ENCODE results near the gene B4GALNT2.

B4GALNT2 gene

DNA sequence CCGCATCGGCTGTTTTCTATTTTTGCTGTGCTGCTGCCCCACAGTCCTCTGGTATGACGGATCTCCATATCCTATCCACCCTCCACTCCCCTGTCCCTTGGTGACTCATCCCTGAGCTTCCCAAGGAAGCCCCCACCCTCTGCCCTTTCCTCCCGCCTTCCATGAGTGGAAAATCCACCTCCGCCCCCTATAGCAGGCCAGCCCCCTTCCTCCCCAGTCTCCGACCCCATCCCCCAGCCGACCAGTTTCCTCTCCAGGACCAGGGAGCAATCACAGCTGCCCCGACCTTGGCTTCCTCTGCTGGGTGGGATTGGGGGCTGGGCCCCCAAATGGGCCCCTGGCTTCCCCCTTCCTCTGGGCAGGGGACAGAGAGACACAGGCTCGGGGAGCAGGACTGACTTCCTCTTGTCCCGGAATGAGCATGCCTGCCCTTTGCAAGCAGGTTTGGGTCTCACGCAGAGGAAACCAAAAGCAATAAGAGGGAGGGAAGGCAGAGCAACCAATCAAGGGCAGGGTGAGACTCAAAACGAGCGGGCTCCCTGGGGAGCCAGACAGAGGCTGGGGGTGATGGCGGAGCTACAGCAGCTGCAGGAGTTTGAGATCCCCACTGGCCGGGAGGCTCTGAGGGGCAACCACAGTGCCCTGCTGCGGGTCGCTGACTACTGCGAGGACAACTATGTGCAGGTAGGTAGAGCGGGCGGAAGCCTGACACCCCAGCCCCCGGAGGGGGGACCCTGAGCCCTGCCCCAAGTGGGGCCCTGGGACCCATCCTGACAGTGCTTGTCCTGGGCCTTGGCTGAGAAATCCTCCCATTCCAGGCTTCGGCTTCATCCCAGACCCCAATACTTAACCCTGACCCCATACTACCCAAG lies 77.8 kb downstream of the B4GALNT2 start, which contains the start of the genes ABI3 and GNGT2:
Gene ABI3 (plus strand): TSS at position 550 of the 872 bp plus-strand sequence. CDS start 18 bp downstream, at position 568.
Gene GNGT2 (minus strand): TSS at position 417 of the 872 bp plus-strand sequence. CDS start 3,152 bp downstream, outside the sequence.
- peak; percentile 32 to 39 for DNase-seq (ENCODE audit: low read depth in 2 of 2)

DNA sequence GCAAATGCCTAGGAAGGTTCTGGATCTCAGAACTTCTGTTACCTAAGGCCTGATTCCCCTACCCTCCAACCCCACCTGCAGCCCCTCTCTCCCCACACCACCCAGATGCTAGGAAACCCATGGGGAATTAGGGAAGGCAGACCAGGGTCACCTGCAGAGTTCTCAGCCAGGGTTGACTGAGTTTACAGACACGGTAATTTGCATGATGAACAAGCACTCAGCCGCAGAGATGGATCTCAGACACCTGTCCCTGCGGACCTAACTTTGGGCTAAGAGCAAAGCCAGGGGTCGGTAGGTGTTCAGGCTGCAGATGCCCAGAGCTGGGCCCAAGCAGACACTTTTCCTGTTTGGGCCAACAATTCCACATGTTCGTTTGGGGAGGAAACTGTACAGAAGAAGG lies 80.8 kb downstream of the B4GALNT2 start:
- no peak for DNase-seq (ENCODE audit: low read depth in 2 of 2)

DNA sequence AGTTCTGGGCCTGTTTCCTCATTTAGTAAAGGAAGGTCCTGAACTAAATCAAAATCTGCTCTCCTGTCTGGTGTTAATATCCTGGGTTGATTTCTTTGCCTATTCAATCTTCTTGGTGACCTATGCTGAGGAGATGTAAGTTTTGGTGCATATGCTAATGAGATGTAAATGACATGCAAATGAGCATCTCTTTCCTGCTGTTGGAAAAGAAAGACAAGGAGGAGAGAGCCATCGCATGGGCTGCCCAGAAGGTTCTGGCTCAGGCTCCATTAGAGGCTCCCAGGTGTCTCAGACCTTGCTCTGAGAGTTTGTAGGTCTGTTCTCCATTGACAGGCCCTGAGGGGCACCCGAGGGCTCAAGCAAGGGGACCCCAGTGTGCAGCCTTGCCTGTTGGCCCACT lies 81.3 kb downstream of the B4GALNT2 start:
- no peak for DNase-seq (ENCODE audit: low read depth in 2 of 2)

DNA sequence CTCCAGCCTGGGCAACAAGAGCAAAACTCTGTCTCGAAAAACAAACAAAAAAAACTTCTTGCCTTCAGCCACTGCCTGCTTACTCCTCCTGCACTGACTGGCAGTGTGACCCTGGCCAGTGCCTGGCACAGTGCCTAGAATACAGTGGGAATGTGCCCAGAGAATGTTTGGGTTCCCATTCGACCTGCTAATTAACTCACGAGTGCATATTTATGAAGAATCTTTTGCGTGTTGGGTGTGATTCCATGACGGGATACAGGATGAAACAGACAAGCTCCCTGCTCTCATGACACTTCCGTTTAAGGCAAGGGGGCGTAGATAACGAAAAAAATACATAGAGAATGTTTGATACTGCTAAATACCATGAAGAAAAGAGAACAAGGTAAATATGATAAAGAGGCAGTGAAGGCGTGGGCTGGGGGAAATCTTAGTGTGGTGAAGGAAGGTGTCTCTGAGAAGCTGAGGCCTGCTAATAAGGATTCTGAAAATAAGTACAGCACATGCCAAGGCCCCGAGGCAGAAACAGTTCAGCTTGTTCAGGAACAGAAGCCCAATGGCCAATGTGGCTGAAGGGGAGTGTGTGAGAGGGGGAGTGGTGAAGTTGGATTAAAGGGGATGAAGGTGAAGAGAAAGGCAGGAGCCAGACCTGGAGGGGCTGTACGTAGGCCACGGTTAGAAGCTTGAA lies 82.2 kb downstream of the B4GALNT2 start:
- no peak for DNase-seq (ENCODE audit: low read depth in 2 of 2)

DNA sequence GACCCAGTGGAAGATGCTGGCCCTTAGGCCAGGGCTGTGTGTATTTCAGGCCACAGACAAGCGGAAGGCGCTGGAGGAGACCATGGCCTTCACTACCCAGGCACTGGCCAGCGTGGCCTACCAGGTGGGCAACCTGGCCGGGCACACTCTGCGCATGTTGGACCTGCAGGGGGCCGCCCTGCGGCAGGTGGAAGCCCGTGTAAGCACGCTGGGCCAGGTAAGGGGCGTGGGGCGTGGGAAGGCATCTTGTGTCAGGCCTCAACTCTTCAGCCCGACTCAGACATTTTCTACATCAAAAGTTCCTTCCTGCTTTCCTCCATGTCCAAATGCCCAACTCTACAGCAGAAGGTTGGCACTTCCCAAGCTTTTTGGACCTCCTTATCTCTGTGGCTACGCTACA lies 83.9 kb downstream of the B4GALNT2 start:
- no peak for DNase-seq (ENCODE audit: low read depth in 2 of 2)

DNA sequence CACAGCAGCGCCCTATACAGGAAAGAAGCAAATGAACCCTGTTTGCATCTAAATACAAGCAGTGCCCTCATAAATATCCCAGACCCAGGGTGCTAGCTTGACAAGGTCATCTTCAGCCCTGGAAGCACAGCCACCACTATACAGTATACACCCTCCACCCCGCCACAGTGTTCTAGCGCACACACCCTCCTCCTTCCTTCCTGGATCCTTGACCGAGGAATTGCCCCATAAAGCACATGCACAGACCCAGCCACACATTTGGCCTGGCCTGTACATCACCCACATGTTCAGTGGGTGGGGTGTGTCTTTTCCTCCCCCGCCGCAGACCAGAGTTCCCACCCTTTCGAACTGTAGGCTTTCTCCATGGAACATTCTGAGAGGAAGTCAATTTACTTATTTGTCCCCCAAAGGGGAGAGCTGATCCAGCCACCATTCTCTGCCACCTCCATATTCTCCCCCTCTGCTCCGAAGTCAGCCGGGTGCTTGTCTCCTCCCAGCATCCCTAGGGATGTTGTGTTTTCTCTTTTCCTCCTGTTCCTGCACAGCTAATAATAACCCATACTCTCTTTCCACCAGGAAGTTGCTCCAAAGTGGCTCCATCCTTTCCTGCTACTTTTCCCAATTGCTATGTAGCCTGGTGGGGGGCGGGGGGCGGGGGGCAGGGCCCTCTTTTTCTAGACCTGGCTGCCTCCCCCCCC lies 84.5 kb downstream of the B4GALNT2 start:
- no peak for DNase-seq (ENCODE audit: low read depth in 2 of 2)

DNA sequence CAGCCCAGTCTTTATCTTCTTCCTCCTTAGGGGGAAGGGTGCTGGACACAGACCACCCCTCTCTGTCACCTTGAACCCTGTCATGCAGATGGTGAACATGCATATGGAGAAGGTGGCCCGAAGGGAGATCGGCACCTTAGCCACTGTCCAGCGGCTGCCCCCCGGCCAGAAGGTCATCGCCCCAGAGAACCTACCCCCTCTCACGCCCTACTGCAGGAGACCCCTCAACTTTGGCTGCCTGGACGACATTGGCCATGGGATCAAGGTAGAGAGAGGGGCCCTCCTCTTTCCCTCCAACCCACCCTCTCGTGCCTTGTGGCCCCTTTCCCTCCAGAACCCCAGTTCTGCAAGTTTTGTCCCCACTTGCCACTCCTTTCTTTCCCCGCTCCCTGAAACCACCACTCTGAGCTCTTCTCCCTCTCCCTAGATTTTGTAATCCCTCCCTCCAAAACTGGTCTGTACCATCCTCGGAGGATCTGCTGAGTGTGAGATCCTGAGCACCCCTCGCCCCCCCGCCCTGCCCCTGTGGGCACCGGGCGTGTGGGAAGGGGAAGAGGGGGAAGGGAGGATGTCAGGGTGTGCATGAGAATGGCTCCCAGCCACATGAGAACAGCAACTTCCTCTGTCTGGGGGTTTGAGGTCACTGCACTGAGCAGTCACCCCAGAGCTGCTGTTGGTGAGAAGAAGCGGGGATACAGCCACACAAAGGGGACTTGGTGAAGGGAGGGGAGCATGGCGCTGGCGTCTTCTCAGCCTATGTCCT lies 85.3 kb downstream of the B4GALNT2 start:
- no peak for DNase-seq (ENCODE audit: low read depth in 2 of 2)

DNA sequence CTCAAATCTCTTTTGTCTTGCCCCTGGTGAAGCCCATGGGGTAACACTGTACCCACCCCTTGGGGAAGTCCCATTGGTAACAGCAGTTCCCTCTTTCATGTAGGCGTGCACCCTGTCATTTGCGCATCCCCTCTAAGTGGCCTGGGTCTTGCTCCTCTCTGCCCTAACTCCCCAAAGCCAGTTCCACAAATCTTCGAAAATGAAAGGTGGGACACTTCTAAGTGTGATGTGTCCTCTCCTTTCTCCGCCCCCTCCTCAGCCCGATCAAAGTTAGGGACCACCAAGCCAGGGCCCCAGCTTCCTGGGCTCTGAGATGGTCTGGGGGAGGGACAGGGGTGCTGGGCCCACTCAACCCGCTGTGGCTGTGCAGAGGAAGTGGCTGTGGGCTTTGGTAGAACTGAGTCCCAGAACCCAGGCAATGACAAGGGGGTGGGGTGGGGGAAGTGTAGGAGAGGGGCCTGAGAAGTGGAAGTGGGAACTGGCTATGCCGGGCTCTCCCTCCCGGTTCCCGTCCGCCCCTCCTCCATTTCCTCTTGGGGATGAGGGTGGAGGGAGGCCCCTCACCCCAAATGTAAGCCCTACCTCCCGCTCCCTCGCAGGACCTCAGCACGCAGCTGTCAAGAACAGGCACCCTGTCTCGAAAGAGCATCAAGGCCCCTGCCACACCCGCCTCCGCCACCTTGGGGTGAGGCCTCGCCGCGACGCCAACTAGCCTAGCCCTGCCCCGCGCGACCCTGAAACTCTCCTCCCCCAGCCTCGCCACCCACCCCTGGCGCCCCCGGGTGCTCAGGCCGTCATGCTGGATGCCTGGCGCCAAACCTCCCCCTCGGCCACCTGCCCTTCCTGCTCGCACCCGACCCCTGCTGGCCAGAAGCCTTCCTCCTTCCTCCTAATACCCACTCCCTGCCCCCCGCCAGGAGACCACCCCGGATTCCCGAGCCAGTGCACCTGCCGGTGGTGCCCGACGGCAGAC lies 86.7 kb downstream of the B4GALNT2 start:
- no peak for DNase-seq (ENCODE audit: low read depth in 2 of 2)

DNA sequence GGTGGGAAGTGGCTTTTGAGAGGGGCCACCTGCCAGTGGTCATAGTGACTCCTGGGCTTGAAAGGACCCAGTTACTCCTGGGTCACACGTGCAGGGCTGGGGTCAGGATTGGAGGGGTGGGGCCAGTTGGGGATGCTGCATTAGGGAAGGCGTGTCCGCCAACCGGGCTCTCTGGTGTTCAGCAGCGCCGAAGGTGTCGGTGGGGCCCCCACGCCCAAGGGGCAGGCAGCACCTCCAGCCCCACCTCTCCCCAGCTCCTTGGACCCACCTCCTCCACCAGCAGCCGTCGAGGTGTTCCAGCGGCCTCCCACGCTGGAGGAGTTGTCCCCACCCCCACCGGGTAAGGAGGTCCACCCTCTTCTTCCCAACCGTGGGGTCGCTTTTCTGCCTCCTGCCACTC lies 87.4 kb downstream of the B4GALNT2 start:
- DNase-seq (ENCODE audit: low read depth in 2 of 2): no peak

DNA sequence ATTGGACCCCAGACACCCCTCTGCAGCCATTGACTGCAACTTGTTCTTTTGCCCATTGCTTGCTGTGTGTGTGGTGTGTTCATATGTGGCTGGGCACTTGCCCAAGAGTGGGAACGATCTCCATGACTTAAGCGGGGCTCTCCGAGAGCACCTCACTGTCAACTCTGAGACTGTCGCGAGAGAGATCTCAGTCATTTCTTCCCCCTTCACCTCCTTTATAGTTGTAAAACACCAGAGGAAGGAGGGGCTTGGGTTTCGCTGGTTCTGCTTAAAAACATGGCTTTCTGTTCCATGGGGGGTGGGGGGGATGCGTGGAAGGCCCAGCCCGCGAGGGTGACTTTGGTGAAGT lies 90.6 kb downstream of the B4GALNT2 start:
- DNase-seq (ENCODE audit: low read depth in 2 of 2): no peak

DNA sequence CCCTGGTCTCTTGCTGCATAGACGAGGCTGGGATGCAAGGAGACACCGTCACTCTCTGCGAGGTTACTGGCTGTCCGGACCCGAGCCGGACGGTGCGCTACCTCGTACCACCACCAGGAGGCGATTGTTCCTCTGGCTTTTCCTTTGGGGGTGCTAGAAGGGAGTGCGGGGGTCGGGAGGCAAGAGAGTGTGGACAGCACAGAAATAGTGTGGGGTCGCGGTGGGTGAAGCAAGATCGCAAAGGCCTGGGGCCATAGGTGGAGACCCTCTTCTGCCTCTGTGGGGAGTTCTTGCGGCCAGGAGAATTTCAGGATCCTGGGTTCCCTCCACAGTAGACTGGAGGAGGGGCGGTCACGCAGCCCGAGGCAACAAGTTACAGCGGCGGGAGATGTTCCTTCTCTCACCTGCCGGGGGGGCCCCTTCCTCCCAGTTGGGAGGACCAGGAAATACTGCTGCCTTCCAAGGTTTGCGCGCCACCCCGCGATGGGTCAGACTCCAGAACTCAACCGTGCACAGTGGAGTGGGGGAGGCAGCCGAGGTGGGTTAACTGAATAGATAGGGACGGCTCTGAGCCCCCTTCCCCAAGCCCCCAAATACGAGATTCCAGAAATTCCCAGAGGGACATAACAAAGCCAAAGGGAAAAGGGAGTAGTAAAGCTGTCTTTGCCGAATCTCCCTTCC lies 91.1 kb downstream of the B4GALNT2 start:
- no peak for DNase-seq (ENCODE audit: low read depth in 2 of 2)

DNA sequence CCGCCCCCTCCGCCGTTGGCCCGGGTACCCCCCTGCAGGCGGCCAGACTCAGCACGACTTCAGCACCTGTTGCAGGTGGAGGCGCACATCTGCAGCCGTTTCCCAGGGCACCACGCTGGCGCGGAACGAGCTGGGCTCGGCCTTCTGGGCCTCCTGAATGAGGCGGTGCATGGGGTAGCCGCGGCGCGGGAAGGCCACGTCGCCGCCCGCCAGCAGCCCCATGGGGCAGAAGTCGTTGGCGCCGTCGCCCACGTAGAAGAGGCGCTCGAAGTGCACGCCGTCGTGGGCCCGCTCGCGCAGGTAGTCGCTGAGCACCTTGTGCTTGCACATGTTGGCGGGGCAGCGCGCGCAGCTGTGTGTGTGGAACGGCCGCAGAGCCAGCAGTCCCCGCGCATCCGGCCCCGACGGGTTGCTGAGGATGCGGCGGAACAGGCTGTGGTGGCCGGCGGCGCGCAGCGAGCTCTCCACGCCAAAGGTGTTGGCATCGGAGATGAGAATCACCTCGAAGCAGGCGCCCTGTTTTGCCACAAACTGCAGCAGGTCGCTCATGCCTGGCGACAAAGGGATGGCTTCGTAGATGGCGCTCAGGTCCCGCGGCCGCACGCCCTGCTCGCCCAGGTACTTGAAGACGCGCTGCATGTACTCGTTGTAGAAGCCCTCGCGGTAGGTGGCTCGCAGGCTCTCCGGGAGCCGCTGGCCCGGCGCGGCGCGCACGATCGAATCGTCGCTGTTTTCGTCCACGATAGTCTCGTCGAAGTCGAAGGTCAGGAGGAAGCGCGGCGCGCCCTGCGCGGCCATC lies 91.8 kb downstream of the B4GALNT2 start:
- no peak for DNase-seq (ENCODE audit: low read depth in 2 of 2)

DNA sequence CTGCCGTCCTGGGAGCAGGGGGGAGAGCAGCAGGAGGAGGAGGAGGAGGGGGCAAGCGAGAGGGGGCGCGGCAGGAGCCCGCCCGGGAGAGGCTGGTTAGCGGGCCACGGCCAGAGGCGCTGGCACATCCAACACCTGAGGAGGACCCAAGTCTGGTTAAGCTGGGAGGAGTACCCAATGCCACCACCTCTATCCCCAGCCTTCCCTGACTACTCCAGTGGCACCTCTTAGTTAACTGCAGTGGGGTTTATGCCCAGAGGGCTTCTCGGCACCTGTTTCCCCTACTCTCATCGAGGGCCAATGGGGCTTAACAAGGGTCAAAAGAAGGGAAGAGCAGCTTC lies 92.4 kb downstream of the B4GALNT2 start:
- no peak for DNase-seq (ENCODE audit: low read depth in 2 of 2)

DNA sequence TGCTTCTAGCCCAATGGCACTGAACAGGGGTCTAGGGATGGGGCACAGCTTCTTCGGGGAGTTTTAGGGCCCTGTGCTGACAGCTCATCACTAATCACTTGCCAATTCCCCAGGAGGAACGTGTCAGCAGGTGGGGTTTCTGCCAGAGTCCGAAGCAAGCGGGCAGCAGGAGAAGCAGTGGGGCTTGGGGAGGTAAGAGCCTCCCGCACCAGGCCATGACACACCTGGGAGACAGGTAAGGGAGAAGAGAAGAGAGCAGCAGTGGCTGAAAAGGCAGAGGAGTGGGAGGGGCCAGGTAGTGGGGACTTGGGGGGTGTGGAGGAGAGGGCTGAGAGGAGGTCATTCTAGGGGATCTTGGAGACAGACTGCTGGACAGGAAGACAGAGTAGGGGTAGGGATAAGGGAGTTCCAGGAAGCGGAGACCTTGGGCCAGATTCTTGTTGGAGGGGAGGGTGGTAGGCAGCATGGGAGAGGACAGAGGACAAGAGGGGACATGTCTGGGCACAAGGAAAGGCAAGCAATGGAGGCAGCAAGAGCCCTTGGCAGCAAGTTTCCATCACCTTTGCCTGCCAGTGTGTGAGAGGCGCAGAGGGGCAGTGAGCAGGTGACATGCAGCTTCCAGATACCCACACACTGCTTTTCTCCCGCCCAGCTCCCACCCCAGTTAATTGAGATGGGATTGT lies 93.1 kb downstream of the B4GALNT2 start:
- no peak for DNase-seq (ENCODE audit: low read depth in 2 of 2)

All from fibroblast of skin of left quadriceps (primary cell).